Panc1 (cell line): ENCODE data around the gene STK39. TPM values are rescaled to one million over a fixed set of nuclear protein-coding genes. Genes with fewer than 3 reads are reported as not detected.

Experiments used
- ATAC-seq: fragments of 200-7000 bp; cut with Tn5 transposase; 2 replicates; pipeline ENCODE4 v1.9.1; 2020; ENCODE audit warnings: mild to moderate bottlenecking, moderate library complexity
- BruUV-seq: library from RNA; stranded (reverse); fragments of 400-500 nt; replicated peaks from 2 replicates; lab custom pipeline; 2021; lab: Mats Ljungman, UMichigan
- CTCF ChIA-PET: fragments of 300-600 bp; sonication (Branson Sonifier 250); formaldehyde crosslinking; loops from one replicate; lab custom pipeline; 2022; ENCODE audit warnings: antibody characterized with exemption; lab: Charles Lee
- POLR2A ChIA-PET: fragments of 300-600 bp; sonication (Branson Sonifier 250); formaldehyde crosslinking; loops from one replicate; lab custom pipeline; 2022; ENCODE audit warnings: antibody characterized with exemption; lab: Charles Lee
- DNase-seq: peaks from one replicate; pipeline ENCODE4 v3.0.0-alpha.2; 2010; ENCODE audit warnings: low read depth, low spot score
- H3K27ac ChIP-seq: 2 replicates; pipeline ENCODE4 v1.5.1; 2011; ENCODE audit warnings: mild to moderate bottlenecking, low read length, inconsistent platforms
- H3K27me3 ChIP-seq: fragments of 200-500 bp; sonication (Bioruptor generic); 2 replicates; pipeline ENCODE4 v1.6.0; 2014; ENCODE audit warnings: low read length, inconsistent platforms; ENCODE audit not compliant: control insufficient read depth, insufficient read depth
- H3K36me3 ChIP-seq: fragments of 200-500 bp; sonication (Bioruptor generic); 2 replicates; pipeline ENCODE4 v1.5.1; 2014; ENCODE audit warnings: inconsistent platforms, mild to moderate bottlenecking, low read length, moderate library complexity; ENCODE audit not compliant: control insufficient read depth, insufficient read depth
- H3K4me1 ChIP-seq: 2 replicates; pipeline ENCODE4 v1.5.1; 2011; ENCODE audit warnings: inconsistent platforms, mild to moderate bottlenecking, low read length, moderate library complexity; ENCODE audit not compliant: control insufficient read depth, insufficient read depth
- H3K4me3 ChIP-seq, 2 experiments: 2 replicates each; pipeline ENCODE4 v1.5.1; 2011 to 2012; ENCODE audit warnings: low read depth in 2 of 2, low read length in 2 of 2, mild to moderate bottlenecking in 2 of 2, inconsistent platforms in 1 of 2, moderate library complexity in 1 of 2
- H3K9me3 ChIP-seq: fragments of 200-500 bp; sonication (Bioruptor generic); 2 replicates; pipeline ENCODE4 v1.5.1; 2014; ENCODE audit warnings: low read depth, mild to moderate bottlenecking, inconsistent platforms, low read length, moderate library complexity; ENCODE audit not compliant: control insufficient read depth, insufficient read depth
- POLR2AphosphoS5 ChIP-seq: IDR thresholded peaks from 2 replicates; pipeline ENCODE4 v1.6.1; 2012; ENCODE audit warnings: mild to moderate bottlenecking, low read depth, low read length, moderate library complexity
- SIN3A ChIP-seq: IDR thresholded peaks from 2 replicates; pipeline ENCODE4 v1.6.1; 2012; ENCODE audit warnings: low read depth, mild to moderate bottlenecking, low read length, moderate library complexity, borderline replicate concordance; ENCODE audit not compliant: insufficient read depth
- TCF7L2 ChIP-seq: IDR thresholded peaks from 2 replicates; pipeline ENCODE4 v1.6.1; 2011; ENCODE audit warnings: mild to moderate bottlenecking, low read depth, low read length, inconsistent platforms
- in situ Hi-C: cut with HindIII; loops from 2 replicates; pipeline ENCODE4 v1.10.0; 2016; ENCODE audit warnings: low sequenced_read_pairs, low pct_unique_long_range_greater_than_20kb
- intact Hi-C: fragments of 100-400 bp; cut with micrococcal nuclease; formaldehyde crosslinking; loops from one replicate; pipeline ENCODE4 v1.10.0; 2022; ENCODE audit not compliant: unreplicated experiment
- total RNA-seq: library from RNA; stranded (reverse); gene quantifications from one replicate; pipeline ENCODE4 v1.2.1, GENCODE V29; 2021; ENCODE audit not compliant: unreplicated experiment
- TF ChIP-seq, protein P1 (sequence below), 2 experiments: IDR thresholded peaks; 2 replicates each; pipeline ENCODE4 v1.6.1; 2011 to 2012; ENCODE audit warnings: low read depth in 2 of 2, control low read depth in 1 of 2, low read length in 1 of 2, mild to moderate bottlenecking in 1 of 2, moderate library complexity in 1 of 2; ENCODE audit not compliant: insufficient read depth in 1 of 2
- TF ChIP-seq, protein P2 (sequence below): fragments of 450-650 bp; IDR thresholded peaks from 2 replicates; pipeline ENCODE4 v1.5.1; 2017; ENCODE audit warnings: mild to moderate bottlenecking

The STK39 gene
- total RNA-seq, 1 experiment from 2014 or later = 14.0 TPM

DNA sequence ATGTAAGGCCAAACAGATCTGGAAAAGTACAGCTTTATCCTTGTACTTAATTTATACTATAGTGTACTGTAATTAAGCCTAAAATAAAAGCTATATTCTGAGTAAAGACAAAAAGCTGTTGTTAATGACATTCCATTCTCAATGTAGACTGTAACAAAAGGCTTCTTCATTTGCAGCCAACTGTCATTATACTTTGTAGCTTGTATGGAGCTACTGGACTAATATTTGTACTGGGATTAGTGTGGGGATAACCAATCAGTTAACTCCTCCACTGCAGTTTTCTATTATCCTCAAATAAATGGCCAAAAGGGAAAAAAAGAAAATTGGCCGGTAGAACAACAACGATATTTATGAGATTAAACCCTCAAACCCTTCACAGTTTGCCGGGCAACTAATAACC, 66.5 kb downstream of the STK39 start:
- DNase-seq (no peak), ATAC-seq (no peak)
- Histone ChIP-seq H3K36me3 (no peaks in the 10 kb centered on the region), H3K27ac (no peak overlapping the region), H3K27me3 (no peaks in the 10 kb centered on the region), H3K4me1 (no peaks in the 10 kb centered on the region), H3K9me3 (no peaks in the 10 kb centered on the region), H3K4me3 (no peak overlapping the region)
- in situ Hi-C loops = no loop called here
- BruUV-seq = no TSS peak
- POLR2A ChIA-PET = no interaction called here
- intact Hi-C loops = no loop called here
- TF ChIP-seq, protein P1, sequence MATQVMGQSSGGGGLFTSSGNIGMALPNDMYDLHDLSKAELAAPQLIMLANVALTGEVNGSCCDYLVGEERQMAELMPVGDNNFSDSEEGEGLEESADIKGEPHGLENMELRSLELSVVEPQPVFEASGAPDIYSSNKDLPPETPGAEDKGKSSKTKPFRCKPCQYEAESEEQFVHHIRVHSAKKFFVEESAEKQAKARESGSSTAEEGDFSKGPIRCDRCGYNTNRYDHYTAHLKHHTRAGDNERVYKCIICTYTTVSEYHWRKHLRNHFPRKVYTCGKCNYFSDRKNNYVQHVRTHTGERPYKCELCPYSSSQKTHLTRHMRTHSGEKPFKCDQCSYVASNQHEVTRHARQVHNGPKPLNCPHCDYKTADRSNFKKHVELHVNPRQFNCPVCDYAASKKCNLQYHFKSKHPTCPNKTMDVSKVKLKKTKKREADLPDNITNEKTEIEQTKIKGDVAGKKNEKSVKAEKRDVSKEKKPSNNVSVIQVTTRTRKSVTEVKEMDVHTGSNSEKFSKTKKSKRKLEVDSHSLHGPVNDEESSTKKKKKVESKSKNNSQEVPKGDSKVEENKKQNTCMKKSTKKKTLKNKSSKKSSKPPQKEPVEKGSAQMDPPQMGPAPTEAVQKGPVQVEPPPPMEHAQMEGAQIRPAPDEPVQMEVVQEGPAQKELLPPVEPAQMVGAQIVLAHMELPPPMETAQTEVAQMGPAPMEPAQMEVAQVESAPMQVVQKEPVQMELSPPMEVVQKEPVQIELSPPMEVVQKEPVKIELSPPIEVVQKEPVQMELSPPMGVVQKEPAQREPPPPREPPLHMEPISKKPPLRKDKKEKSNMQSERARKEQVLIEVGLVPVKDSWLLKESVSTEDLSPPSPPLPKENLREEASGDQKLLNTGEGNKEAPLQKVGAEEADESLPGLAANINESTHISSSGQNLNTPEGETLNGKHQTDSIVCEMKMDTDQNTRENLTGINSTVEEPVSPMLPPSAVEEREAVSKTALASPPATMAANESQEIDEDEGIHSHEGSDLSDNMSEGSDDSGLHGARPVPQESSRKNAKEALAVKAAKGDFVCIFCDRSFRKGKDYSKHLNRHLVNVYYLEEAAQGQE (IDR thresholded peaks at IDR 0.05; ENCODE audit: insufficient read depth in 1 of 2, low read depth in 2 of 2, low read length in 1 of 2) = no peak
- TF ChIP-seq TCF7L2 (no peak), POLR2AphosphoS5 (no peak), SIN3A (no peak)
- TF ChIP-seq, protein P2, sequence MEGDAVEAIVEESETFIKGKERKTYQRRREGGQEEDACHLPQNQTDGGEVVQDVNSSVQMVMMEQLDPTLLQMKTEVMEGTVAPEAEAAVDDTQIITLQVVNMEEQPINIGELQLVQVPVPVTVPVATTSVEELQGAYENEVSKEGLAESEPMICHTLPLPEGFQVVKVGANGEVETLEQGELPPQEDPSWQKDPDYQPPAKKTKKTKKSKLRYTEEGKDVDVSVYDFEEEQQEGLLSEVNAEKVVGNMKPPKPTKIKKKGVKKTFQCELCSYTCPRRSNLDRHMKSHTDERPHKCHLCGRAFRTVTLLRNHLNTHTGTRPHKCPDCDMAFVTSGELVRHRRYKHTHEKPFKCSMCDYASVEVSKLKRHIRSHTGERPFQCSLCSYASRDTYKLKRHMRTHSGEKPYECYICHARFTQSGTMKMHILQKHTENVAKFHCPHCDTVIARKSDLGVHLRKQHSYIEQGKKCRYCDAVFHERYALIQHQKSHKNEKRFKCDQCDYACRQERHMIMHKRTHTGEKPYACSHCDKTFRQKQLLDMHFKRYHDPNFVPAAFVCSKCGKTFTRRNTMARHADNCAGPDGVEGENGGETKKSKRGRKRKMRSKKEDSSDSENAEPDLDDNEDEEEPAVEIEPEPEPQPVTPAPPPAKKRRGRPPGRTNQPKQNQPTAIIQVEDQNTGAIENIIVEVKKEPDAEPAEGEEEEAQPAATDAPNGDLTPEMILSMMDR = no peak
- CTCF ChIA-PET = no interaction called here

DNA sequence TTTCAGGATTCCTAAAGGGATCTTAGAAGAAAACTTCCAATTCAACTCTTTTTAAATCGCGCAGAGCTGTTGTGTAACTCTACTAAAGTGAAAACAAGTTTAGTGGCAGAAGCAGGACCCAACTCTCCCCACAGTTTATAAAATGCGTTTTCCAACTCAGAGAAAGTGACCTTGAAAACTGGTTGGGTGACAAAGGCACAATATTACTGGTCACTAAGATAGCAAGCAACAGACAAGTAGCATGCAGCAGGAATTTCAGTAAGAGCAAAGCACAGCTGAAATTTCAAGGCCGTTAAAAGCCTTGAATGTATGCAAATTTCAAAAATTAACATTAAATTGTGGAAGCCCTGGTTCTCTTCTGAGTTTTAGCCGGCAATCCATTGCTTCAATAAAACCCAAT, 66.9 kb downstream of the STK39 start:
- ChIA-PET CTCF (no interaction called here), POLR2A (no interaction called here)
- Histone ChIP-seq H3K36me3 (no peaks in the 10 kb centered on the region), H3K27ac (no peak overlapping the region), H3K27me3 (no peaks in the 10 kb centered on the region), H3K4me1 (no peaks in the 10 kb centered on the region), H3K4me3 (no peak overlapping the region), H3K9me3 (no peaks in the 10 kb centered on the region)
- in situ Hi-C loops (no loop called here), intact Hi-C loops (no loop called here)
- DNase-seq = no peak
- TF ChIP-seq, protein P2 = no peak
- TF ChIP-seq, protein P1 (IDR thresholded peaks at IDR 0.05; ENCODE audit: insufficient read depth in 1 of 2, low read depth in 2 of 2, low read length in 1 of 2) = no peak
- no peak for TF ChIP-seq SIN3A
- no peak for TF ChIP-seq TCF7L2
- ATAC-seq = no peak
- BruUV-seq = no TSS peak
